ENCODE results near the gene MBOAT2. TPM values are rescaled to one million over a fixed set of nuclear protein-coding genes. Genes with fewer than 3 reads are reported as not detected.
"Not testable (repeated sequence)": the region's sequence is repeated elsewhere in the genome, so short reads cannot be mapped to it uniquely, and the experiment has no call there.

The MBOAT2 gene
- total RNA-seq, 8 experiments from 2014 or later = 1.2 to 54.5 (median 28.6) TPM

- in situ Hi-C loops (cut with MboI; ENCODE audit: low pct_unique_long_range_greater_than_20kb in 2 of 9, low sequenced_read_pairs in 9 of 9, unreplicated experiment in 9 of 9) = no loop called here
- 50 to 100% (median 90%) methylated on average over 1 of the region's 1 CpG; no CpG with 5 or more reads in 5 of the 10 experiments for WGBS, 10 experiments
- ATAC-seq (replicated peaks in 6 of 8) = peak in 2 of 8 experiments; percentile 72 to 96
- H3K4me1 ChIP-seq (replicated peaks in 1 of 2) = peaks cover 0 to 4% of the 10 kb centered on the region in 2 donors
- no peak overlapping the region for H3K4me3 ChIP-seq
- H3K27ac ChIP-seq = no peak overlapping the region
Observed at GRCh38 chr2:8923183-8923582, 80.3 kb downstream of the MBOAT2 start.

DNA sequence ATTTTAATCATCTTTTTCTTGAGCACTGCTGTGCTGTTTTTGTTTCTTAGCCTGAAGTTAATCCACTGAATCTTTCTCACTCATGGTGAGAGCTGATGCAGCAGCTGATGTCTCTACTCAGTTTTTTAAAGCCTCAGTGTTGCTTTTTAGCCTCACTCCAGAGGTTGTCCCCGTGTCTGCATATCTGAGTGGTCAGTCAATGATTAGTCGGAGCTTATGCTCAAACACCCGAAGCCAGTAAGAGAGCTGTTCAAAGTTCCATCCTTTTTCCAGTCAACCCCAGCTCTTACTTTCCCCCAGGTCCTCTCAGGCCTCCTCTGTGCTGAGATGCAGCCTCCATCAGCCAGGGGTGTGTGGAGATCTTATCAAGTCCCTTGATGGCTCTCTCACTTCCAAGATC is 81.1 kb downstream of the MBOAT2 start:
- Histone ChIP-seq H3K27ac (no peak overlapping the region), H3K4me1 (replicated peaks in 1 of 2) (peaks cover 0 to 4% of the 10 kb centered on the region in 2 donors), H3K4me3 (no peak overlapping the region)
- 0 to 94% (median 59%) methylated on average over 1 to 3 of the region's 3 CpGs; no CpG with 5 or more reads in 5 of the 10 experiments for WGBS, 10 experiments
- no peak for ATAC-seq (replicated peaks in 6 of 8)
- in situ Hi-C loops (cut with MboI; ENCODE audit: low pct_unique_long_range_greater_than_20kb in 2 of 9, low sequenced_read_pairs in 9 of 9, unreplicated experiment in 9 of 9) = no loop called here

- ATAC-seq (replicated peaks in 6 of 8) = no peak
- 50 to 100% (median 100%) methylated on average over 1 of the region's 1 CpG; no CpG with 5 or more reads in 6 of the 10 experiments for WGBS, 10 experiments
- Histone ChIP-seq H3K4me1 (replicated peaks in 1 of 2) (no peaks in the 10 kb centered on the region), H3K27ac (no peak overlapping the region), H3K4me3 (no peak overlapping the region)
- in situ Hi-C loops (cut with MboI; ENCODE audit: low pct_unique_long_range_greater_than_20kb in 2 of 9, low sequenced_read_pairs in 9 of 9, unreplicated experiment in 9 of 9) = no loop called here
Observed at GRCh38 chr2:8918412-8918811, 85.1 kb downstream of the MBOAT2 start.

DNA sequence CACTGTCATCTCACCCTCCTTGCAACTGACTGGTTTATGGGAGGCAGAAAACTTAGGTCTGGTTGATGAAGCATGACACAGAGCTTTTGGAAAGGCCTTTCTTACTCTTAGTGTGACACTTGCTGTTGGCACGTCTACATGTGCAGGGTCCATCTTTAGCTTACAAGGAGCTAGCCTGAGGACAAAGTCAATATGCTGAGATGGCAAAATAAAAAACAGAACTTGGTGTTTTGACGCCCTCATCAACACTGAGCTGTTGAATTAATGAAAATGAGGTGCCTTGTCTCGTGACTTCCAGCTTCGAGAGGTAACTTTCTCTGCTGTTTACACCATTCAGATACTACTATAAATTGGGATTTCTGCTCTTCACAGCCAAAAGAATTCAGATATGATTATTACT is 87.5 kb downstream of the MBOAT2 start:
- no peak for ATAC-seq (replicated peaks in 6 of 8)
- in situ Hi-C loops (cut with MboI; ENCODE audit: low pct_unique_long_range_greater_than_20kb in 2 of 9, low sequenced_read_pairs in 9 of 9, unreplicated experiment in 9 of 9) = no loop called here
- WGBS, 10 experiments = 80 to 100% (median 100%) methylated on average over 1 to 4 of the region's 4 CpGs; no CpG with 5 or more reads in 3 of the 10 experiments

DNA sequence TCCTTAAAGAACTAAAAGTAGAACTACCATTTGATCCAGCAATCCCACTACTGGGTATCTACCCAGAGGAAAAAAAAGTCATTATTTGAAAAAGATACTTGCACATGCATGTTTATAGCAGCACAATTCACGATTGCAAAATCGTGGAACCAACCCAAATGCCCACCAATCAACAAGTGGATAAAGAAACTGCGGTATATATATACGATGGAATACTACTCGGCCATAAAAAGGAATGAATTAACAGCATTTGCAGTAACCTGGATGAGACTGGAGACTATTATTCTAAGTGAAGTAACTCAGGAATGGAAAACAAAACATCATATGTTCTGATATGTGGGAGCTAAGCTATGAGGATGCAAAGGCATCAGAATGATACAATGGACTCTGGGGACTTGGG is 89.7 kb downstream of the MBOAT2 start:
- not testable (repeated sequence) for H3K27ac ChIP-seq

More for the DNA sequence above, 87.5 kb downstream of the MBOAT2 start:
- H3K27ac ChIP-seq = no peak overlapping the region
- H3K4me1 ChIP-seq (replicated peaks in 1 of 2) = no peaks in the 10 kb centered on the region
- no peak overlapping the region for H3K4me3 ChIP-seq

GRCh38 chr2:8907764-8908288 is 95.7 kb downstream of the MBOAT2 start:
- Histone ChIP-seq H3K27ac (no peak overlapping the region), H3K4me1 (replicated peaks in 1 of 2) (no peaks in the 10 kb centered on the region), H3K4me3 (no peak overlapping the region)
- ATAC-seq (replicated peaks in 6 of 8) = no peak
- WGBS, 10 experiments = 67 to 95% (median 86%) methylated on average over 2 to 3 of the region's 3 CpGs; no CpG with 5 or more reads in 2 of the 10 experiments
- in situ Hi-C loops (cut with MboI; ENCODE audit: low pct_unique_long_range_greater_than_20kb in 2 of 9, low sequenced_read_pairs in 9 of 9, unreplicated experiment in 9 of 9) = no loop called here

More for the DNA sequence above, 89.7 kb downstream of the MBOAT2 start:
- in situ Hi-C loops (cut with MboI; ENCODE audit: low pct_unique_long_range_greater_than_20kb in 2 of 9, low sequenced_read_pairs in 9 of 9, unreplicated experiment in 9 of 9); H3K4me3 ChIP-seq; ATAC-seq (replicated peaks in 6 of 8); H3K4me1 ChIP-seq (replicated peaks in 1 of 2): not testable (repeated sequence)
- 76 to 100% (median 95%) methylated on average over 3 to 5 of the region's 5 CpGs; no CpG with 5 or more reads in 2 of the 10 experiments for WGBS, 10 experiments

DNA sequence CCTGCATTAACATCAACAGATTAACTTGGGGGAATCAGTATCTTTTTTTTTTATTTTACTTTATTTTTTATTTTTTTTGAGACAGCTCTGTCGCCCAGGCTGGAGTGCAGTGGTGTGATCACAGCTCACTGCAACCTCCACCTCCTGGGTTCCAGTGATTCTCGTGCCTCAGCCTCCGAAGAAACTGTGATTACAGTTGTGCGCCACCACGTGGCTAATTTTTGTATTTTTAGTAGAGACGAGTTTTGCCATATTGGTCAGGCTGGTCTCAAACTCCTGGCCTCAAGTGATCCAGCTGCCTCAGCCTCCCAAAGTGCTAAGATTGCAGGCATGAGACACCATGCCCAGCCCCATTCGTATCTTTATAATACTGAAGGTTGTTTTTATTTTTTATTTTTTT is 99.6 kb downstream of the MBOAT2 start:
- H3K27ac ChIP-seq; ATAC-seq (replicated peaks in 6 of 8); H3K4me3 ChIP-seq; in situ Hi-C loops (cut with MboI; ENCODE audit: low pct_unique_long_range_greater_than_20kb in 2 of 9, low sequenced_read_pairs in 9 of 9, unreplicated experiment in 9 of 9); H3K4me1 ChIP-seq (replicated peaks in 1 of 2): not testable (repeated sequence)
- WGBS, 10 experiments = 69 to 100% (median 96%) methylated on average over 2 to 7 of the region's 7 CpGs

DNA sequence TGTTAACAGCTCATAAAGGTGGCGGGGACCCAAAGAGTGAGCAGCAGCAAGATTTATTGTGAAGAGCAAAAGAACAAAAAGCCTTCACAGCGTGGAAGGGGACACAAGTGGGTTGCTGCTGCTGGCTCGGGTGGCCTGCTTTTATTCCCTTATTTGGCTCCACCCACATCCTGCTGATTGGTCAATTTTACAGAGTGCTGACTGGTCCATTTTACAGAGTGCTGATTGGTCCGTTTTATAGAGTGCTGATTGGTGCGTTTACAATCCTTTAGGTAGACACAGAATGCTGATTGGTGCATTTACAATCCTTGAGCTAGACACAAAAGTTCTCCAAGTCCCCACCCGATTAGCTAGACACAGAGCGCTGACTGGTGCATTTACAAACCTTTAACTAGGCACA is 100.7 kb downstream of the MBOAT2 start:
- H3K27ac ChIP-seq; in situ Hi-C loops (cut with MboI; ENCODE audit: low pct_unique_long_range_greater_than_20kb in 2 of 9, low sequenced_read_pairs in 9 of 9, unreplicated experiment in 9 of 9); ATAC-seq (replicated peaks in 6 of 8); H3K4me3 ChIP-seq; H3K4me1 ChIP-seq (replicated peaks in 1 of 2): not testable (repeated sequence)
- 40 to 100% (median 92%) methylated on average over 1 to 7 of the region's 7 CpGs; no CpG with 5 or more reads in 2 of the 10 experiments for WGBS, 10 experiments

DNA sequence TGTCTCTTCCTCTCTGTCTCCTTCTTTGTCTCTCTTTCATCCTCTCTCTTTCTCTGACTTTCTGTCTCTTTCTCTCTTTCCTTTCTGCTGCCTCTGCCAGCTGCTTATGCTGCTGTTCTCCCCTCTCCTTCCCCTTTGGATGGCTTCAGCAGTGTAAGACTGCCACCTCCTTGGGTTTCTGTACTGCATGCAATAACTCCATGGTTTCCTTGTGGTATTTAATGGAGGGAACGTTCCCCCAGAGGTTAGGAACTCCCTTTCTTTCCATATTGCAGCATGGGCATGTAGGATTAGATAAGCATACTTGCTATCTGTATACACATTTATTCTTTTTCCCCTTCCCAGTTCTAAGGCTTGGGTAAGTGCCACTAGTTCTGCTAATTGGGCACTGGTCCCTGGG is 106.3 kb downstream of the MBOAT2 start:
- 13 to 100% (median 58%) methylated on average over 1 of the region's 1 CpG; no CpG with 5 or more reads in 4 of the 10 experiments for WGBS, 10 experiments
- H3K4me1 ChIP-seq (replicated peaks in 1 of 2); H3K27ac ChIP-seq; H3K4me3 ChIP-seq; ATAC-seq (replicated peaks in 6 of 8): not testable (repeated sequence)
- in situ Hi-C loops (cut with MboI; ENCODE audit: low pct_unique_long_range_greater_than_20kb in 2 of 9, low sequenced_read_pairs in 9 of 9, unreplicated experiment in 9 of 9) = loop anchor here in 1 of 9 experiments (25.0 kb wide), 1 partner anchor 240 kb away; no protein-coding TSS in a partner anchor

DNA sequence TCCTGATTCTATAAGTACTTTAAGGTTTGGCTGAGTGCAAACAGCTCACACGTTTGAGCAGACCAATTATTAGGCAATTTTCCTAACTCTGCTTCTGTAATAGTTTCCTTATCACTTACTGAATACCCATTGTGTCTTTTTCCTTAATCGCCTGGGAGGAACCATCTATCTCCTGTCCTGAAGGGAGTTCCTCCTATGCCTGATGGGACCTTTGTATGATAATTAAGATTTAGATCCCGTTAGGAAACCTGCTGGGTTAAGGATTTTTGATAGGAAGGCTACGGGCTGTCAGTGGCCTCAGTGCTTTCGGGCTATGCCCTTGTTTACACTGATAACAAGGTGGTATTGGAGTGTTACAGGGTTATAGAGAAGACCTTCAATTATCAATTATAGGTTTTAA is 106.8 kb downstream of the MBOAT2 start:
- not testable (repeated sequence) for ATAC-seq (replicated peaks in 6 of 8); H3K4me3 ChIP-seq; H3K27ac ChIP-seq; H3K4me1 ChIP-seq (replicated peaks in 1 of 2)
- 38 to 100% (median 75%) methylated on average over 1 to 5 of the region's 5 CpGs; no CpG with 5 or more reads in 1 of the 10 experiments for WGBS, 10 experiments
- in situ Hi-C loops (cut with MboI; ENCODE audit: low pct_unique_long_range_greater_than_20kb in 2 of 9, low sequenced_read_pairs in 9 of 9, unreplicated experiment in 9 of 9) = loop anchor here in 1 of 9 experiments (25.0 kb wide), 1 partner anchor 241 kb away; no protein-coding TSS in a partner anchor

DNA sequence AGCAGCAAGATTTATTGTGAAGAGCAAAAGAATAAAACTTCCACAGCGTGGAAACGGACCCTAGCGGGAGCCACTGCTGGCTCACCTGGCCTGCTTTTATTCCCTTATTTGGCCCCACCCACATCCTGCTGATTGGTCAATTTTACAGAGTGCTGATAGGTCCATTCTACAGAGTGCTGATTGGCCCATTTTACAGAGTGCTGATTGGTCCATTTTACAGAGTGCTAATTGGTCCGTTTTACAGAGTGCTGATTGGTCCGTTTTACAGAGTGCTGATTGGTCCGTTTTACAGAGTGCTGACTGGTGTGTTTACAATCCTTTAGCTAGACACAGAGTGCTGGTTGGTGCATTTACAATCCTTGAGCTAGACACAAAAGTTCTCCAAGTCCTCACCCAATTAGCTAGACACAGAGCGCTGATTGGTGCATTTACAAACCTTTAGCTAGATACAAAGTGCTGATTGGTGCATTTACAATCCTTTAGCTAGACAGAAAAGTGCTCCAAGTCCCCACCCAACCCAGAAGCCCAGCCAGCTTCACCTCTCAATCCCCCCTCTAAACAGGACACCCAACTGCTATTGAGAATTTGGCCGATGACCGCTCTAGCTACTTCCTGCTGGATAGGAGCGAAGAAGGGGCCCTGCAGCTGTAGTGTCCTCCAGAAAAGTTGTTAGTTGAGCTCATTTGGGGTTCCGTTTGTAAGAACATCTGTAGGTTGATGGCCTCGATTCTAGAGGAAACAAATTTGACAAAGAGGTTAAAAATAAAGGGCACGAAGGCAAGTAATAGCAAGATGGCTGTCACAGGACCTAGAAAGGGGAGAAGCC is 108.2 kb downstream of the MBOAT2 start:
- 80 to 100% (median 97%) methylated on average over 1 to 10 of the region's 13 CpGs; no CpG with 5 or more reads in 1 of the 10 experiments for WGBS, 10 experiments
- in situ Hi-C loops (cut with MboI; ENCODE audit: low pct_unique_long_range_greater_than_20kb in 2 of 9, low sequenced_read_pairs in 9 of 9, unreplicated experiment in 9 of 9) = loop anchor here in 1 of 9 experiments (25.0 kb wide), 1 partner anchor 242 kb away; no protein-coding TSS in a partner anchor
- not testable (repeated sequence) for H3K27ac ChIP-seq; H3K4me1 ChIP-seq (replicated peaks in 1 of 2); H3K4me3 ChIP-seq; ATAC-seq (replicated peaks in 6 of 8)

DNA sequence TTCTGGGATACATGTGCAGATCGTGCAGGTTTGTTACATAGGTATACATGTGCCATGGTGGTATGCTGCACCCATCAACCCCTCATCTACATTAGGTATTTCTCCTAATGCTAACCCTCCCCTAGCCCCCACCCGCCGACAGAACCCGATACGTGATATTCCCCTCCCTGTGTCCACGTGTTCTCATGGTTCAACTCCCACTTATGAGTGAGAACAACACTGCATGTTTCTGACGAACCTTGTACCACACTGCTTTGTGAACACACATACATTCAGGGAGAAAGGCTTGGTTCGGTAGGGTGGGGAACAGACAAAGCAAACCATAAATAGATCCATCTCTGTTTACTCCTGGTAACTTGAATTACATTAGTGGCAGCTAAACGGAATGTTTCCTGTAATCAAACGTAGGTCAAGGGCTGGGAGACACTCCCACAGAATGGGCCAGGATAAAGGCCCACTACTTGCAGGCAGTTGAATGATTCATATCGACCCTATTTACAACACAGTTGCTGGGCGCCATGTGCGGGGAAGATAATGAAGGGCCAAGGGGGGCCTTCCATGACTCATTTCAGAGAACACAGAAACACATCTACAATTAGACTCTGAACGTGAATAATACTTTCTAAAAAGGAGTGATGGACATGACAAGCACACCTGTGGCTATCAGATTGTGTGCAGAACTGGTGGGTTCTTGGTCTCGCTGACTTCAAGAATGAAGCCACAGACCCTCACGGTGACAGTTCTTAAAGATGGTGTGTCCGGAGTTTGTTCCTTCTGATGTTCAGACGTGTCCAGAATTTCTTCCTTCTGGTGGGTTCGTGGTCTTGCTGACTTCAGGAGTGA is 109.3 kb downstream of the MBOAT2 start:
- ATAC-seq (replicated peaks in 6 of 8) = peak in 5 of 8 experiments; percentile 89 to 97 (median 96)
- 27 to 100% (median 76%) methylated on average over 1 to 7 of the region's 19 CpGs; no CpG with 5 or more reads in 2 of the 10 experiments for WGBS, 10 experiments
- no peak overlapping the region for H3K4me3 ChIP-seq
- in situ Hi-C loops (cut with MboI; ENCODE audit: low pct_unique_long_range_greater_than_20kb in 2 of 9, low sequenced_read_pairs in 9 of 9, unreplicated experiment in 9 of 9) = loop anchor here in 1 of 9 experiments (25.0 kb wide), 1 partner anchor 243 kb away; no protein-coding TSS in a partner anchor
- peak overlapping the region in 1 of 2 donors; percentile 50 for H3K27ac ChIP-seq
- peaks cover 6 to 10% of the 10 kb centered on the region in 2 donors for H3K4me1 ChIP-seq (replicated peaks in 1 of 2)
